ENCODE data around the gene SDK2. TPM values are rescaled to one million over a fixed set of nuclear protein-coding genes. Genes with fewer than 3 reads are reported as not detected.

The SDK2 gene
- total and polyA plus RNA-seq, 2 of the 8 experiments (the other 6 are each of a cell fraction or from before 2014, with no cell fraction given) = 3.9 to 4.1 TPM

- Histone ChIP-seq H2BK5ac (ENCODE audit: low read depth, low read length) (peak overlapping the region; percentile 96), H3K4me1 (replicated peaks in 1 of 4; ENCODE audit: control insufficient read depth in 3 of 4, insufficient read depth in 4 of 4, low read length in 3 of 4) (peaks cover 24 to 65% (median 41%) of the 10 kb centered on the region in 4 experiments), H3K4me2 (ENCODE audit: insufficient read depth in 1 of 2, low read depth in 2 of 2, low read length in 2 of 2) (peak overlapping the region; percentile 66 to 81), H4K20me1 (replicated peaks in 1 of 2; ENCODE audit: control insufficient read depth in 1 of 2, insufficient read depth in 2 of 2, low read length in 2 of 2) (no peaks in the 10 kb centered on the region), H3K79me2 (ENCODE audit: control insufficient read depth in 1 of 2, insufficient read depth in 2 of 2, low read length in 2 of 2) (peaks cover 3 to 7% of the 10 kb centered on the region in 2 experiments; a peak in 2 of 4 replicates), H3K23ac (ENCODE audit: insufficient read length) (no peak overlapping the region), H4K5ac (ENCODE audit: insufficient read length, low read depth, low read length) (peak overlapping the region; percentile 76), H3K27ac (ENCODE audit: low read depth, low read length) (peak overlapping the region; percentile 90), H3K79me1 (ENCODE audit: low read depth, low read length) (peaks cover 5% of the 10 kb centered on the region; the same call in 1 of the 2 replicates), H2BK15ac (ENCODE audit: low read length) (0 out of 2 replicates have a peak overlapping the region, but pooled peaks have one; percentile 67), H3K9me3 (ENCODE audit: insufficient read depth in 2 of 2, low read depth in 1 of 2, low read length in 1 of 2) (no peaks in the 10 kb centered on the region), H3K56ac (replicated peaks; ENCODE audit: insufficient read length, low read depth, low read length) (peak overlapping the region; percentile 60), H2BK20ac (ENCODE audit: low read length) (peak overlapping the region; percentile 88), H3K36me3 (ENCODE audit: control insufficient read depth in 2 of 4, insufficient read depth in 4 of 4, low read length in 3 of 4) (no peaks in the 10 kb centered on the region; a peak in 2 of 8 replicates), H4K8ac (ENCODE audit: extremely low read depth, insufficient read depth, low read length) (no peak overlapping the region), H3K4ac (replicated peaks; ENCODE audit: insufficient read length, low read depth, low read length) (peak overlapping the region; percentile 10), H3K18ac (ENCODE audit: extremely low read depth, low read length) (peak overlapping the region; percentile 97), H2BK120ac (replicated peaks; ENCODE audit: low read depth, low read length) (peak overlapping the region; percentile 99), H2AK5ac (ENCODE audit: low read depth, low read length) (no peak overlapping the region), H3K4me3 (ENCODE audit: extremely low read depth in 1 of 4, insufficient read depth in 2 of 4, low read depth in 3 of 4, low read length in 4 of 4) (peak overlapping the region in 3 of 4 experiments; percentile 1 to 48 (median 27); a peak in 4 of 8 replicates), H2BK12ac (ENCODE audit: low read depth, low read length) (peak overlapping the region; percentile 93), H3K14ac (ENCODE audit: insufficient read length) (no peak overlapping the region), H4K91ac (replicated peaks; ENCODE audit: insufficient read length, low read length) (peak overlapping the region; percentile 27), H3K23me2 (ENCODE audit: low read depth, low read length) (peaks cover 4% of the 10 kb centered on the region; the same call in 1 of the 2 replicates), H3K9ac (replicated peaks in 1 of 4; ENCODE audit: extremely low read depth in 1 of 4, low read depth in 3 of 4, low read length in 3 of 4) (peak overlapping the region in 3 of 4 experiments; percentile 12 to 62 (median 46); a peak in 3 of 7 replicates), H2AFZ (ENCODE audit: low read length) (no peak overlapping the region), H3K27me3 (replicated peaks in 1 of 4; ENCODE audit: control insufficient read depth in 3 of 4, extremely low read depth in 1 of 4, insufficient read depth in 3 of 4, low read length in 3 of 4) (no peaks in the 10 kb centered on the region; a peak in 1 of 7 replicates)
- no peak for FAIRE-seq
- 2% methylated on average over 12 of the region's 23 CpGs; no CpG with 5 or more reads in 1 of the 2 experiments for WGBS, 2 experiments (ENCODE audit: extremely low coverage in 1 of 2, insufficient coverage in 1 of 2, insufficient read length in 1 of 2, insufficient replicate concordance in 2 of 2, low coverage in 1 of 2, low lambda C conversion rate in 2 of 2, missing lambda C conversion rate in 1 of 2)
- CTCF ChIA-PET (ENCODE audit: partially characterized antibody) = interaction anchor here (0.7 to 1.9 kb wide), 7 partner anchors 28 to 386 kb away, joined by 3 to 8 read pairs (median 4); no protein-coding TSS in a partner anchor
- DNase-seq (ENCODE audit: low read depth in 1 of 2, low spot score in 2 of 2) = peak; percentile 62 to 78
- POLR2A ChIA-PET (ENCODE audit: partially characterized antibody) = interaction anchor here (0.6 to 2.1 kb wide), 8 partner anchors 10 to 68 kb away, joined by 3 to 7 read pairs (median 3); partner anchors contain the start of gene SDK2
- TF ChIP-seq ASH2L (IDR thresholded peaks at IDR 0.05; ENCODE audit: low read length) (no peak), SP1 (IDR thresholded peaks at IDR 0.05; ENCODE audit: low read depth, low read length) (0 out of 2 replicates have a peak, but pooled peaks have one; percentile 45), SIN3A (conservative IDR thresholded peaks at IDR 0.05 in 1 of 2, IDR thresholded peaks at IDR 0.05 in 1 of 2; ENCODE audit: low read depth in 1 of 2, low read length in 2 of 2) (peak; percentile 69 to 81; a peak in 2 of 4 replicates), CTBP2 (IDR thresholded peaks at IDR 0.05; ENCODE audit: borderline replicate concordance, insufficient read depth, insufficient read length, low read length) (peak; percentile 43), ATF2 (IDR thresholded peaks at IDR 0.05; ENCODE audit: low read length) (no peak), CBX8 (IDR thresholded peaks at IDR 0.05; ENCODE audit: borderline replicate concordance, low read depth, low read length) (no peak), TEAD4 (IDR thresholded peaks at IDR 0.05; ENCODE audit: low read depth, low read length) (peak; percentile 43), TCF12 (IDR thresholded peaks at IDR 0.05; ENCODE audit: low read depth, low read length) (no peak)
Measured at GRCh38 chr17:73613271-73614233, 30.7 kb downstream of the SDK2 start.
